ENCODE data around the gene TXNDC11. TPM values are rescaled to one million over a fixed set of nuclear protein-coding genes. Genes with fewer than 3 reads are reported as not detected.

The TXNDC11 gene
- polyA plus RNA-seq, 2 of the 4 experiments (the other 2 are of a cell fraction), result 22.7 to 42.4 TPM

- FAIRE-seq (no peak), ATAC-seq (no peak; a peak in 1 of 6 replicates), DNase-seq (ENCODE audit: low read depth in 1 of 2, low spot score in 1 of 2) (no peak)
- H3K27ac ChIP-seq, result no peak overlapping the region
- TF ChIP-seq POLR2AphosphoS2 (conservative IDR thresholded peaks at IDR 0.05; ENCODE audit: low read length) (no peak), FOSL2 (IDR thresholded peaks at IDR 0.05) (no peak), FOSL2 (CRISPR knock-in tag; IDR thresholded peaks at IDR 0.05) (peak; percentile 44; the same call in 1 of the 2 replicates), NFE2L2 (conservative IDR thresholded peaks at IDR 0.05; ENCODE audit: low read length) (no peak), NR3C1 (IDR thresholded peaks at IDR 0.05) (no peak), GATA3 (IDR thresholded peaks at IDR 0.05; ENCODE audit: borderline replicate concordance) (no peak), JUN (IDR thresholded peaks at IDR 0.05) (no peak)
- TF ChIP-seq, protein P1, sequence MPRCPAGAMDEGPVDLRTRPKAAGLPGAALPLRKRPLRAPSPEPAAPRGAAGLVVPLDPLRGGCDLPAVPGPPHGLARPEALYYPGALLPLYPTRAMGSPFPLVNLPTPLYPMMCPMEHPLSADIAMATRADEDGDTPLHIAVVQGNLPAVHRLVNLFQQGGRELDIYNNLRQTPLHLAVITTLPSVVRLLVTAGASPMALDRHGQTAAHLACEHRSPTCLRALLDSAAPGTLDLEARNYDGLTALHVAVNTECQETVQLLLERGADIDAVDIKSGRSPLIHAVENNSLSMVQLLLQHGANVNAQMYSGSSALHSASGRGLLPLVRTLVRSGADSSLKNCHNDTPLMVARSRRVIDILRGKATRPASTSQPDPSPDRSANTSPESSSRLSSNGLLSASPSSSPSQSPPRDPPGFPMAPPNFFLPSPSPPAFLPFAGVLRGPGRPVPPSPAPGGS (IDR thresholded peaks at IDR 0.05), result no peak
- POLR2A ChIA-PET, result no interaction called here
- H3K4me2 ChIP-seq, result no peak overlapping the region; the same call in 2 of the 3 replicates
- H3K4me1 ChIP-seq, result peaks cover 23% of the 10 kb centered on the region
- CTCF ChIA-PET, result interaction anchor here (0.9 to 3.9 kb wide), 5 partner anchors 17 to 286 kb away, joined by 3 to 18 read pairs (median 4); no protein-coding TSS in a partner anchor
- no peaks in the 10 kb centered on the region for H3K9me3 ChIP-seq
- H3K4me3 ChIP-seq, result no peak overlapping the region
- whole genome bisulfite sequencing (ENCODE audit: missing lambda C conversion rate), result 62% methylated on average over 5 of the region's 5 CpGs
Measured at GRCh38 chr16:11682655-11683096, 60.0 kb downstream of the TXNDC11 start.

DNA sequence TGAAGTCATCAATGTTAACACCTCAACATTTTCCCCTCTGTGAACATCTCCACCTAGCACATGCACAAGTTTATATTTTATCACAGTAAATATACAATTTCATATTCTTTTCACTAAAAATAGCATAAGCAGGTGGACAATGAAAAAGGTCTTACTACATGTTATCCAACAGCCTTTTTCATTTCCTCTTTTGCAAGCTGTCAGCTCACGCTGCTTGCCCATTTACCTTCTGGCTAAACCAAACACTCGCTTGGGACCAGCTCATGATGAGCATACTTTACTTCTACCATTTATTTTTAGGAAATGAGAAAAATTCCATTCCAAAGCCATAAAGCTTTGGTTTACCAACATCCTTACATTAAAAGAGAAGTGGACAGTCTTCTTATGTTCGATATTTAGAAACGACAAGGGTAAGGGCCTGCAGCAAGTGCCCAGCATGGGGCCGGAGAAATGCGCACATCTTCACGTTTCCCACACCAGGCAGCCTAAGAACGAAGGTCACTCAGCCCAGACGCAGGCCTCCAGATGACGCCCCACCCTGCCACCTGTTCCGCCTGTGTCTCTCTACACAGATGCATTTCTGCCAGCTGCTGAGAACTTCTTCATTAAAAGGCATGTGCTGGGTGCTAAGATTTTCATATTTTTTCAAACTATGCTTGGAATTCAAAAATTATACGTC, 60.5 kb downstream of the TXNDC11 start:
- CTCF ChIA-PET, result interaction anchor here (0.9 to 3.9 kb wide), 3 partner anchors 17 to 135 kb away, joined by 3 to 18 read pairs (median 4); no protein-coding TSS in a partner anchor

GRCh38 chr16:11681556-11681955, 61.1 kb downstream of the TXNDC11 start:
- TF ChIP-seq POLR2A (IDR thresholded peaks at IDR 0.05; ENCODE audit: low read length), result no peak
- peak in 1 of 2 experiments; percentile 47; a peak in 1 of 4 replicates for TF ChIP-seq CEBPB (IDR thresholded peaks at IDR 0.05)
- no peak for TF ChIP-seq CBX8 (IDR thresholded peaks at IDR 0.05)
- Histone ChIP-seq H3K9me3 (no peaks in the 10 kb centered on the region), H3K4me3 (no peak overlapping the region), H3K27ac (peak overlapping the region in 1 of 2 experiments; percentile 42; a peak in 2 of 6 replicates), H3K4me2 (peak overlapping the region; percentile 21; the same call in 2 of the 3 replicates), H3K4me1 (peaks cover 34% of the 10 kb centered on the region)
- DNase-seq (ENCODE audit: low read depth in 1 of 2, low spot score in 1 of 2), result no peak
- ATAC-seq, result no peak
- POLR2A ChIA-PET, result no interaction called here
- no peak for FAIRE-seq
- 53% methylated on average over 2 of the region's 2 CpGs for WGBS (ENCODE audit: missing lambda C conversion rate)
- CTCF ChIA-PET, result interaction anchor here (1.8 kb wide), 1 partner anchor 275 kb away, joined by 5 read pairs; no protein-coding TSS in a partner anchor

More for the DNA sequence above, 60.5 kb downstream of the TXNDC11 start:
- Histone ChIP-seq H3K4me1 (peaks cover 28% of the 10 kb centered on the region), H3K9me3 (no peaks in the 10 kb centered on the region), H3K27ac (no peak overlapping the region; a peak in 1 of 6 replicates), H3K4me2 (peak overlapping the region; percentile 21; the same call in 2 of the 3 replicates), H3K4me3 (no peak overlapping the region)
- no peak for ATAC-seq
- 89% methylated on average over 12 of the region's 12 CpGs for WGBS (ENCODE audit: missing lambda C conversion rate)
- POLR2A ChIA-PET, result no interaction called here
- TF ChIP-seq HOXA7 (CRISPR knock-in tag; IDR thresholded peaks at IDR 0.05) (no peak), HEYL (CRISPR knock-in tag; IDR thresholded peaks at IDR 0.05) (no peak), KDM5A (IDR thresholded peaks at IDR 0.05) (no peak), SREBF2 (IDR thresholded peaks at IDR 0.05) (no peak), ZC3H11A (IDR thresholded peaks at IDR 0.05) (no peak), FOXS1 (CRISPR knock-in tag; IDR thresholded peaks at IDR 0.05) (no peak), CBX2 (IDR thresholded peaks at IDR 0.05; ENCODE audit: borderline replicate concordance, low read depth) (no peak), ZNF302 (CRISPR knock-in tag; IDR thresholded peaks at IDR 0.05) (no peak)
- TF ChIP-seq, protein P2, sequence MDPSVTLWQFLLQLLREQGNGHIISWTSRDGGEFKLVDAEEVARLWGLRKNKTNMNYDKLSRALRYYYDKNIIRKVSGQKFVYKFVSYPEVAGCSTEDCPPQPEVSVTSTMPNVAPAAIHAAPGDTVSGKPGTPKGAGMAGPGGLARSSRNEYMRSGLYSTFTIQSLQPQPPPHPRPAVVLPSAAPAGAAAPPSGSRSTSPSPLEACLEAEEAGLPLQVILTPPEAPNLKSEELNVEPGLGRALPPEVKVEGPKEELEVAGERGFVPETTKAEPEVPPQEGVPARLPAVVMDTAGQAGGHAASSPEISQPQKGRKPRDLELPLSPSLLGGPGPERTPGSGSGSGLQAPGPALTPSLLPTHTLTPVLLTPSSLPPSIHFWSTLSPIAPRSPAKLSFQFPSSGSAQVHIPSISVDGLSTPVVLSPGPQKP (IDR thresholded peaks at IDR 0.05; ENCODE audit: low read depth, low read length), result no peak
- no peak for DNase-seq (ENCODE audit: low read depth in 1 of 2, low spot score in 1 of 2)
- no peak for FAIRE-seq

All from A549 (cell line).